CD4-positive, alpha-beta T cell (primary cell): ENCODE results near the gene YES1. TPM values are rescaled to one million over a fixed set of nuclear protein-coding genes. Genes with fewer than 3 reads are reported as not detected.

ENCODE experiments used
- ATAC-seq: fragments of 200-7000 bp; cut with Tn5 transposase; one replicate; pipeline ENCODE4 v1.10.0; 2022; ENCODE audit warnings: mild to moderate bottlenecking; ENCODE audit not compliant: poor library complexity
- CTCF ChIA-PET: fragments of 350-600 bp; sonication (Branson Sonifier 250); formaldehyde crosslinking; loops from one replicate; lab custom pipeline; 2021; ENCODE audit warnings: antibody characterized with exemption, inconsistent platforms; lab: Charles Lee
- POLR2A ChIA-PET: fragments of 350-600 bp; sonication (Branson Sonifier 250); formaldehyde crosslinking; loops from one replicate; lab custom pipeline; 2021; ENCODE audit warnings: antibody characterized with exemption, inconsistent platforms; lab: Charles Lee
- DNase-seq, 14 experiments: peaks; one replicate each; pipeline ENCODE4 v3.0.0-alpha.2; 2013 to 2020; ENCODE audit warnings: mixed read lengths in 2 of 14
- H3K27ac ChIP-seq, 2 donors: one replicate each; pipeline versions ENCODE4 v1.5.1 to v1.7.0; 2013; ENCODE audit warnings: low read length in 2 of 2, low read depth in 1 of 2, mild to moderate bottlenecking in 1 of 2
- H3K27me3 ChIP-seq, 2 experiments: 1 replicate in 1 of 2; 2 replicates in 1 of 2; pipeline versions ENCODE4 v1.6.1 to v1.7.0; 2013; ENCODE audit warnings: low read length in 2 of 2, control low read depth in 1 of 2, mild to moderate bottlenecking in 1 of 2, moderate library complexity in 1 of 2; ENCODE audit not compliant: insufficient read depth in 2 of 2, control insufficient read depth in 1 of 2
- H3K36me3 ChIP-seq: one replicate; pipeline ENCODE4 v1.6.1; 2013; ENCODE audit warnings: low read length, control low read depth; ENCODE audit not compliant: insufficient read depth
- H3K4me1 ChIP-seq: one replicate; pipeline ENCODE4 v1.6.1; 2013; ENCODE audit warnings: low read length, control low read depth; ENCODE audit not compliant: insufficient read depth
- H3K4me3 ChIP-seq: one replicate; pipeline ENCODE4 v1.5.1; 2013; ENCODE audit warnings: mild to moderate bottlenecking, low read length, moderate library complexity
- H3K9me3 ChIP-seq, 2 experiments: 1 replicate in 1 of 2; 2 replicates in 1 of 2; pipeline versions ENCODE4 v1.6.1 to v1.7.0; 2013; ENCODE audit warnings: low read length in 2 of 2, mild to moderate bottlenecking in 2 of 2, control low read depth in 1 of 2, moderate library complexity in 1 of 2; ENCODE audit not compliant: control insufficient read depth in 1 of 2, insufficient read depth in 1 of 2
- H3K27ac Mint-ChIP-seq: one replicate; pipeline ENCODE4 v1.8.0; 2020; ENCODE audit warnings: mixed read lengths
- H3K27me3 Mint-ChIP-seq: one replicate; pipeline ENCODE4 v1.8.0; 2021; ENCODE audit warnings: mixed read lengths
- H3K36me3 Mint-ChIP-seq: one replicate; pipeline ENCODE4 v1.8.0; 2021; ENCODE audit warnings: low read depth, mixed read lengths
- H3K4me1 Mint-ChIP-seq: one replicate; pipeline ENCODE4 v1.8.0; 2021; ENCODE audit warnings: low read depth, mixed read lengths
- H3K4me3 Mint-ChIP-seq: one replicate; pipeline ENCODE4 v1.8.0; 2020; ENCODE audit warnings: mild to moderate bottlenecking, mixed read lengths
- H3K9me3 Mint-ChIP-seq: one replicate; pipeline ENCODE4 v1.8.0; 2020; ENCODE audit warnings: mixed read lengths
- CTCF ChIP-seq: fragments of 200-600 bp; IDR thresholded peaks from one replicate; pipeline ENCODE4 v1.8.0; 2022; ENCODE audit warnings: antibody characterized with exemption, mild to moderate bottlenecking
- intact Hi-C, 2 experiments: fragments of 100-400 bp; cut with DNase I in 1 of 2; cut with micrococcal nuclease in 1 of 2; formaldehyde crosslinking; loops; one replicate each; pipeline versions ENCODE4 v1.15.1 to v1.9.0; 2023 to 2025; cut with DNase I, micrococcal nuclease
- total RNA-seq, 174 experiments: library from RNA in 2 of 174; stranded (reverse) in 2 of 174; gene quantifications; one replicate each; pipeline ENCODE4 v1.2.3 and lab custom pipeline; 2021 to 2026

YES1 gene
- total RNA-seq, 2 experiments from 2014 or later = 17.6 to 19.8 TPM

DNA sequence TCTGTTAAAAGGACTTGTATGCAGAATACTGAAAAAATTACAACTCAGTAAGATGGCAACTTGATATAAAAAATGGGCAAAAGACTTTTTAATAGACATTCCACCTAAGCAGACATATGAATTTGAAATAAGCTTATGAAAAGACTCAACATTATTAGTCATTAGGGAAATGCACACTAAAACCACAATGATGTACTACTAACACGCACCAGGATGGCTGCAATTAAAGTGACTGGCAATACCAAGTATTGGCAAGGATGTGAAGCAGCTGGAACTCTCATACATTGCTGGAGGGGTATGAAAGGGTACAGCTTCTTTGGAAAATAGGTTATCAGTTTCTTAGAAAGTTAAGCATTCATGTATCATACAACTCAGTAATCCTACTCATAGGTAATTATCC is 96.4 kb downstream of the YES1 start:
- no peak overlapping the region for H3K4me3 Mint-ChIP-seq
- Histone ChIP-seq H3K27me3 (no peaks in the 10 kb centered on the region), H3K36me3 (no peaks in the 10 kb centered on the region), H3K4me3 (no peak overlapping the region), H3K4me1 (peaks cover 17% of the 10 kb centered on the region), H3K27ac (no peak overlapping the region), H3K9me3 (peaks cover 0 to 12% of the 10 kb centered on the region in 2 experiments)
- peaks cover 5% of the 10 kb centered on the region for H3K9me3 Mint-ChIP-seq
- peaks cover 12% of the 10 kb centered on the region for H3K4me1 Mint-ChIP-seq
- no peaks in the 10 kb centered on the region for H3K27me3 Mint-ChIP-seq
- DNase-seq (peak in 2 of 14 experiments; percentile 39 to 53), ATAC-seq (no peak)
- POLR2A ChIA-PET = interaction anchor here (0.6 to 1.2 kb wide), 5 partner anchors 42 to 1538 kb away, joined by 3 to 4 read pairs (median 4); partner anchors contain the start of gene YES1
- H3K27ac Mint-ChIP-seq = peak overlapping the region; percentile 61
- peaks cover 9% of the 10 kb centered on the region for H3K36me3 Mint-ChIP-seq
- intact Hi-C loops = loop anchor here in 1 of 2 experiments (10.0 kb wide), 1 partner anchor 119 kb away; no protein-coding TSS in a partner anchor
- CTCF ChIA-PET = interaction anchor here (1.1 kb wide), 1 partner anchor 115 kb away, joined by 3 read pairs; no protein-coding TSS in a partner anchor
- no peak for TF ChIP-seq CTCF

DNA sequence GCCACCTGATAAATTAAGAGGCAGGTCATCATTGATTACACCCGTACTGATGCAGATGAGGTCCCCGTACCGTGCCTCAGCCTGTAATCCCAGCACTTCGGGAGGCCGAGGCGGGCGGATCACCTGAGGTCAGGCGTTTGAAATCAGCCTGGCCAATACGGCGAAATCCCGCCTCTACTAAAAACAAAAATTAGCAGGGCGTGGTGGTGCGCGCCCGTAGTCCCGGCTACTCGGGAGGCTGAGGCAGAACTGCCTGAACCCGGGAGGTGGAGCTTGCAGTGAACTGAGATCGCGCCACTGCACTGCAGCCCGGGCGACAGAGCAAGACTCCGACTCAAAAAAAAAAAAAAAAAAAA is 98.9 kb downstream of the YES1 start:
- H3K36me3 ChIP-seq = no peaks in the 10 kb centered on the region
- H3K9me3 ChIP-seq = peaks cover 0 to 12% of the 10 kb centered on the region in 2 experiments
- Mint-ChIP-seq H3K9me3 (peaks cover 5% of the 10 kb centered on the region), H3K4me1 (peaks cover 36% of the 10 kb centered on the region), H3K4me3 (peak overlapping the region; percentile 65), H3K36me3 (peaks cover 20% of the 10 kb centered on the region), H3K27ac (peak overlapping the region; percentile 39), H3K27me3 (no peaks in the 10 kb centered on the region)
- peaks cover 27% of the 10 kb centered on the region for H3K4me1 ChIP-seq
- no peak for TF ChIP-seq CTCF
- H3K4me3 ChIP-seq = peak overlapping the region; percentile 78
- intact Hi-C loops = loop anchor here (5.0 to 10.0 kb wide), 3 partner anchors 91 to 122 kb away; partner anchors contain the start of gene YES1 (in 1 of the 2)
- ChIA-PET CTCF (interaction anchor here (1.2 to 1.9 kb wide), 5 partner anchors 22 to 126 kb away, joined by 3 to 11 read pairs (median 5); no protein-coding TSS in a partner anchor), POLR2A (interaction anchor here (0.6 to 1.7 kb wide), 8 partner anchors 8 to 126 kb away, joined by 3 to 11 read pairs (median 4); no protein-coding TSS in a partner anchor)
- DNase-seq (peak in 1 of 14 experiments; percentile 19), ATAC-seq (no peak)
- no peaks in the 10 kb centered on the region for H3K27me3 ChIP-seq
- H3K27ac ChIP-seq = no peak overlapping the region

DNA sequence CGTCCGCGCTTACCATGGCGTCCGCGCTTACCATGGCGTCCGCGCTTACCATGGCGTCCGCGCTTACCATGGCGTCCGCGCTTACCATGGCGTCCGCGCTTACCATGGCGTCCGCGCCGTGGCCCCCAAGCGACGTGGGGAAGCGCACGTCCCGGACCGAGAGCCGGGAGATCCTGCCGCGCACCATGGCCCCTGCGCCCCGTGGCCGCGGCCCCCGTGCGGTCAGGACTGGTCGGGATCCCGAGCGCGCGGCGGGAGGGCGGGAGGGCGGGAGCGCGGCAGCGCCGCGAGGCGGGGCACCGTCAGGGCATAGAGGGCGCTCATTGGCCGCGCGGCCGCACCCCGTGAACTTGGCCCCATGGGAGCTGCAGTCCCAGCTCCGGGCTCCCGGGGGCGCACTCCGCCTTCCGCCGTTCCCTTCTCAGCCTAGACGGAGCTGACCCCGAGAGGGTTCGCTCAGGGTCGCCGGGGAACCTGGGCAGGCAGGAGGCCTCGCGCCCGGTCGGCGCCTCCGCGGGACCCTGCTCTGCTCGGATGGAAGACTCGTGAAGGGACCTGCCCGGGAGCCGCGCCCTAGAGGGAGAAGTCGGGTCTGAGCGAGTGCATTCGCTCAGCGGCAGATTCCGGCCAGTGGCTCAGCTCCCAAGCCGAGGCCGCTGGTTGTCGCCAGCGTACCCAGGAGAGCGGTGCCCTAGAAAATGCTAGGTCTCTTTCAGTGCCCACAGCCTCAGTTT is 99.5 kb downstream of the YES1 start, which contains the start of gene ENOSF1:
TSS of gene ENOSF1 (minus strand) at position 230 of the 734 bp plus-strand sequence. CDS start at position 187, 43 bp downstream.
- Histone ChIP-seq H3K9me3 (peaks cover 0 to 12% of the 10 kb centered on the region in 2 experiments), H3K4me3 (peak within 1 kb of the TSS; percentile 78), H3K4me1 (peaks cover 27% of the 10 kb centered on the region), H3K36me3 (no peaks in the 10 kb centered on the region), H3K27ac (peak within 1 kb of the TSS; percentile 71 to 81), H3K27me3 (no peaks in the 10 kb centered on the region)
- peak; percentile 55 to 91 (median 73) for DNase-seq
- peak; percentile 49 for TF ChIP-seq CTCF
- CTCF ChIA-PET = interaction anchor here (1.2 to 1.9 kb wide), 5 partner anchors 23 to 127 kb away, joined by 3 to 11 read pairs (median 5); no protein-coding TSS in a partner anchor
- ATAC-seq = peak; percentile 73
- H3K9me3 Mint-ChIP-seq = peaks cover 5% of the 10 kb centered on the region
- peaks cover 22% of the 10 kb centered on the region for H3K36me3 Mint-ChIP-seq
- H3K27me3 Mint-ChIP-seq = no peaks in the 10 kb centered on the region
- H3K4me1 Mint-ChIP-seq = peaks cover 38% of the 10 kb centered on the region
- intact Hi-C loops = loop anchor here (5.0 to 10.0 kb wide), 3 partner anchors 90 to 122 kb away; partner anchors contain the start of gene YES1 (in 1 of the 2)
- peak within 1 kb of the TSS; percentile 95 for H3K4me3 Mint-ChIP-seq
- peak within 1 kb of the TSS; percentile 92 for H3K27ac Mint-ChIP-seq
- POLR2A ChIA-PET = interaction anchor here (0.6 to 1.7 kb wide), 10 partner anchors 9 to 1829 kb away, joined by 3 to 11 read pairs (median 4); no protein-coding TSS in a partner anchor
